Stimulated activated naive CD8-positive, alpha-beta T cell treated with anti-CD3 and anti-CD28 coated beads, Interleukin-15, Interleukin-2, amounts not matched to agents 100 ng/mL and 50 ng/mL, for 24 hours (primary cell): ENCODE measurements around the gene TOM1L2.

Experiments
- H3K27ac Mint-ChIP-seq: one replicate; pipeline ENCODE4 v1.8.0; 2021; ENCODE audit warnings: mild to moderate bottlenecking, mixed read lengths
- H3K27me3 Mint-ChIP-seq: one replicate; pipeline ENCODE4 v1.8.0; 2021; ENCODE audit warnings: mixed read lengths
- H3K36me3 Mint-ChIP-seq: one replicate; pipeline ENCODE4 v1.8.0; 2021; ENCODE audit warnings: low read depth, mixed read lengths
- H3K4me1 Mint-ChIP-seq: one replicate; pipeline ENCODE4 v1.8.0; 2021; ENCODE audit warnings: low read depth, mixed read lengths
- H3K4me3 Mint-ChIP-seq: one replicate; pipeline ENCODE4 v1.8.0; 2021; ENCODE audit warnings: mild to moderate bottlenecking, mixed read lengths
- H3K9me3 Mint-ChIP-seq: one replicate; pipeline ENCODE4 v1.8.0; 2021; ENCODE audit warnings: mixed read lengths

Gene TOM1L2

GRCh38 chr17:17826942-17827785 is 145.0 kb downstream of the TOM1L2 start:
- peak overlapping the region; percentile 69 for H3K27ac Mint-ChIP-seq
- H3K4me3 Mint-ChIP-seq = no peak overlapping the region
- peaks cover 68% of the 10 kb centered on the region for H3K4me1 Mint-ChIP-seq
- no peaks in the 10 kb centered on the region for H3K9me3 Mint-ChIP-seq
- peaks cover 15% of the 10 kb centered on the region for H3K36me3 Mint-ChIP-seq
- H3K27me3 Mint-ChIP-seq = no peaks in the 10 kb centered on the region

DNA sequence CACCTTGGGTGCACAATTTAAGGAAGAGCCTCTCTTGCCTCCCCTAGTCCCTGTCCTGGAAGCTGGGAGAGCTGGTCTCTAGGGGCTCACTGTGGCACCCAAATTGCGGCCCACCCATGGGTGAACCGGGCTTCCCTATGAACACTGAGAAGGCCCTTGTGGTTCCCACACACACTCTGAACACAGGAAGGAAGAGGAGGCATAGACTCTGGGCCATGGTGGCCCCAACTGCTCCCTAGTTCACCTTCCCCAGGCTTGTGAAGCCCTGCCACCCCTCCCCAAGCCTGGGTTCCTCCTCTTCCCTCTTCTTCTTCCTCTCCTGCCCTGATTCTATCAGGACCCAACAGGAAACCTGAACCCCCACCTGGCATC is 145.9 kb downstream of the TOM1L2 start:
- Mint-ChIP-seq H3K27me3 (no peaks in the 10 kb centered on the region), H3K4me1 (peaks cover 72% of the 10 kb centered on the region), H3K36me3 (peaks cover 13% of the 10 kb centered on the region), H3K27ac (peak overlapping the region; percentile 69), H3K9me3 (no peaks in the 10 kb centered on the region), H3K4me3 (no peak overlapping the region)

DNA sequence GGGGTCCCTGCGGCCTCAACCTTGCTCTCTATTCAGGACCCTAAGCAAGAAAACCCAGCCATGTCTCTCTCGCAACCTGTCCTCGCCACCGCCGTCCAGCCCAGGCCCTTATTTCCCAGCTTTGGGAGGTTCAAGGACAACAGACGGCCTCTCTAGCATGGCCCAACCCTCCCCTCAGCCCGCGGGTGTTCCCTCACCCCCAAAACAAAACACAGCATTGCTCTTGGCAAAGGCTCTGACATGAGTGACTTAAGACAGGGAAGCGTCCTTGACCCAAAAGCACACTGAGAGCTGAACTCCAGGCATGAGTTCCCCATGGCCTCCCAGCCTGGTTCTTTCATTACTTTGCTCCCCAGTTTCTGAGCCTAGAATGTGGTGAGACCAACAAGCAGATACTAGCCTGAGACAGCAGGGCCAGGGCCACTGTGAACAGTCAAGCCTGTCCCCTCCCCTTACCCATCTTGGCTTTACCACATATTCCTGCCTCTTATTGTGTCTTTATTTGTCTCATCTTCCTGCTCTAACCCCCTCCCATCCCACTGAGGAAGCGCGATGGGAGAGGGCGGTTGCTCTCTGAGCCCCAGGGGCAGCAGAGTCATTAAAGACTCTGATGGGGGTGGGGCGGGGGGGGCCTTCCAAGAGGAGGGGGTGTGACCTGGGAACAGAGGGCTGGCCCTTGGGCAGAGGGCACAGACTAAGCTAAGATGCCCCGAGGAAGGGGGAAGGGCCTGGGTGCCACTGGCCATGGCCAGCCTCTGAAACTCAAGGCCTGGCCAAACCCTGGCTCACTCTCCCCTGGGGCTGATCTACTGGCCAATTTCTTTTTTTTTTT is 147.2 kb downstream of the TOM1L2 start:
- peaks cover 80% of the 10 kb centered on the region for H3K4me1 Mint-ChIP-seq
- no peaks in the 10 kb centered on the region for H3K27me3 Mint-ChIP-seq
- no peaks in the 10 kb centered on the region for H3K9me3 Mint-ChIP-seq
- peak overlapping the region; percentile 47 for H3K4me3 Mint-ChIP-seq
- peak overlapping the region; percentile 77 for H3K27ac Mint-ChIP-seq
- H3K36me3 Mint-ChIP-seq = peaks cover 17% of the 10 kb centered on the region

- no peaks in the 10 kb centered on the region for H3K9me3 Mint-ChIP-seq
- H3K27me3 Mint-ChIP-seq = no peaks in the 10 kb centered on the region
- peak overlapping the region; percentile 70 for H3K4me3 Mint-ChIP-seq
- peak overlapping the region; percentile 77 for H3K27ac Mint-ChIP-seq
- H3K36me3 Mint-ChIP-seq = peaks cover 23% of the 10 kb centered on the region
- H3K4me1 Mint-ChIP-seq = peaks cover 88% of the 10 kb centered on the region
Observed at GRCh38 chr17:17824119-17824782, 147.9 kb downstream of the TOM1L2 start.

DNA sequence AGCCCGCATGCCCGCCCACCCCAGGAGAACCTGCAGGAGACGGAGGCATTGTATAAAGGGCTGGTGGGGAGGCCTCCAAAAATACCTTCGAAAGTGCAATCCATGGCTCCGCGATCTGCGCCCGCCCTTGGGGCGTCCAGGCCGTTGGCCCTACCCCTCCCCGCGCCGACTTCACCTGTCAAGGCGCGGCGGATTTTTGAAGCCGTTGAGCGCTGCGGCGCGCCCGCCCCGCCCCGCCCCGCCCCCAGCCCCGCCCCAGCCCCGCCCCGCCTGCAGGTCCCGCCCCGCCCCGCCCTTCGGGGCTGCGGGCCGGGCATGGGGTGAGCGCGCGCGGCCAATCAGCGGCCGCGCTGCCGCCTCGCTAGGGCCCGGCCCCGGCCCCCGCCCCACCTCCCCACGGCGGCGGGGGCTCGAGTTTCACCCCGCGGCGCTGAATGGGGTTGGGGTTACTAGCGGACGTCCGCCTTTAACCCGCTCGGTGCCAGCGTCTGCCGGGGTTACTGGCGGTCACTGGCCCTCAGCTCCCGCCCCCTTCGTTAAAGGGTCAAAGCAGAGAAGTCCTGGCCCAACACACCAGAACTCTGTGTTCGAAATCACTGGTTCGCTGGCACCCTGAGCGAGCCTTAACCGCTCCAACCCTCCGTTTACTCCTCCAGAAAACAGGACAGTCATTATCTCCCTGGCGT is 148.6 kb downstream of the TOM1L2 start:
- peak overlapping the region; percentile 70 for H3K4me3 Mint-ChIP-seq
- peak overlapping the region; percentile 77 for H3K27ac Mint-ChIP-seq
- H3K4me1 Mint-ChIP-seq = peaks cover 95% of the 10 kb centered on the region
- H3K9me3 Mint-ChIP-seq = no peaks in the 10 kb centered on the region
- H3K27me3 Mint-ChIP-seq = no peaks in the 10 kb centered on the region
- peaks cover 29% of the 10 kb centered on the region for H3K36me3 Mint-ChIP-seq

- no peaks in the 10 kb centered on the region for H3K9me3 Mint-ChIP-seq
- H3K36me3 Mint-ChIP-seq = peaks cover 35% of the 10 kb centered on the region
- H3K27ac Mint-ChIP-seq = no peak overlapping the region
- H3K4me3 Mint-ChIP-seq = peak overlapping the region; percentile 26
- peaks cover 89% of the 10 kb centered on the region for H3K4me1 Mint-ChIP-seq
- no peaks in the 10 kb centered on the region for H3K27me3 Mint-ChIP-seq
Observed at GRCh38 chr17:17822616-17823015, 149.6 kb downstream of the TOM1L2 start.

GRCh38 chr17:17822189-17822588 is 150.0 kb downstream of the TOM1L2 start:
- no peak overlapping the region for H3K4me3 Mint-ChIP-seq
- H3K9me3 Mint-ChIP-seq = no peaks in the 10 kb centered on the region
- peaks cover 35% of the 10 kb centered on the region for H3K36me3 Mint-ChIP-seq
- peaks cover 85% of the 10 kb centered on the region for H3K4me1 Mint-ChIP-seq
- H3K27me3 Mint-ChIP-seq = no peaks in the 10 kb centered on the region
- H3K27ac Mint-ChIP-seq = no peak overlapping the region

GRCh38 chr17:17820463-17821158 is 151.6 kb downstream of the TOM1L2 start:
- Mint-ChIP-seq H3K27me3 (no peaks in the 10 kb centered on the region), H3K9me3 (no peaks in the 10 kb centered on the region), H3K36me3 (peaks cover 28% of the 10 kb centered on the region), H3K27ac (no peak overlapping the region), H3K4me1 (peaks cover 69% of the 10 kb centered on the region), H3K4me3 (peak overlapping the region; percentile 7)

DNA sequence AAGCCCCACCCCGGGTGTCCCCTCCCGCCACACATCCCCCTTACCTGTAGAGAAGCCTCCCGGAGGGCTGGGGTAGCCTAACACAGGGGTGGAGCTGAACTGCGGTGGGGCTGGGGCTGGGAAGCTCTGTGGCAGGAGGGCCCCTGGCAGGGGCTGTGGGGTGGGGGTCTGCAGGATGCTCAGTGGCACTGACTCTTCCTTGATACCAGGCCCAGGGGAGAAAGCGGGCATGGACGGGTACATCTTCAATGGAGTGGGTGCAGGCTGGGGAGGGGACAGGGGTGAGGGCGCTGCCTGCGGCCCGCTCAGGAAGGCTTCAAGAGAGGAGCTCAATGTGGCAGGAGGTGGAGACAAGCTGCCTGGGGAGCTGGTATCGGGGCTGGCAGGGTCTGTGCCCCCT is 152.2 kb downstream of the TOM1L2 start:
- Mint-ChIP-seq H3K36me3 (peaks cover 31% of the 10 kb centered on the region), H3K4me1 (peaks cover 63% of the 10 kb centered on the region), H3K9me3 (no peaks in the 10 kb centered on the region), H3K27ac (peak overlapping the region; percentile 40), H3K4me3 (peak overlapping the region; percentile 7), H3K27me3 (no peaks in the 10 kb centered on the region)

- H3K27me3 Mint-ChIP-seq = no peaks in the 10 kb centered on the region
- peak overlapping the region; percentile 40 for H3K27ac Mint-ChIP-seq
- H3K4me3 Mint-ChIP-seq = no peak overlapping the region
- peaks cover 34% of the 10 kb centered on the region for H3K36me3 Mint-ChIP-seq
- H3K9me3 Mint-ChIP-seq = no peaks in the 10 kb centered on the region
- peaks cover 58% of the 10 kb centered on the region for H3K4me1 Mint-ChIP-seq
Observed at GRCh38 chr17:17819561-17819995, 152.6 kb downstream of the TOM1L2 start.

- H3K36me3 Mint-ChIP-seq = peaks cover 36% of the 10 kb centered on the region
- no peaks in the 10 kb centered on the region for H3K9me3 Mint-ChIP-seq
- no peak overlapping the region for H3K27ac Mint-ChIP-seq
Observed at GRCh38 chr17:17819111-17819510, 153.1 kb downstream of the TOM1L2 start.

GRCh38 chr17:17818088-17818526 is 154.1 kb downstream of the TOM1L2 start:
- Mint-ChIP-seq H3K27me3 (no peaks in the 10 kb centered on the region), H3K9me3 (no peaks in the 10 kb centered on the region), H3K4me3 (no peak overlapping the region), H3K4me1 (peaks cover 48% of the 10 kb centered on the region), H3K36me3 (peaks cover 36% of the 10 kb centered on the region), H3K27ac (no peak overlapping the region)

More at GRCh38 chr17:17819111-17819510, 153.1 kb downstream of the TOM1L2 start:
- peaks cover 54% of the 10 kb centered on the region for H3K4me1 Mint-ChIP-seq
- no peaks in the 10 kb centered on the region for H3K27me3 Mint-ChIP-seq
- H3K4me3 Mint-ChIP-seq = no peak overlapping the region

GRCh38 chr17:17817552-17817947 is 154.7 kb downstream of the TOM1L2 start:
- H3K27me3 Mint-ChIP-seq = no peaks in the 10 kb centered on the region
- H3K4me1 Mint-ChIP-seq = peaks cover 42% of the 10 kb centered on the region
- no peak overlapping the region for H3K4me3 Mint-ChIP-seq
- H3K9me3 Mint-ChIP-seq = no peaks in the 10 kb centered on the region
- H3K27ac Mint-ChIP-seq = no peak overlapping the region
- peaks cover 36% of the 10 kb centered on the region for H3K36me3 Mint-ChIP-seq
